HepG2 (cell line): Measurements from ENCODE around the gene STEAP1. TPM values are rescaled to one million over a fixed set of nuclear protein-coding genes. Genes with fewer than 3 reads are reported as not detected.
A peak's percentile ranks its signal among the peaks of the same experiment; 100 is the strongest.

ENCODE experiments used
- DNMT3B ChIP-seq: conservative IDR thresholded peaks from 2 replicates; pipeline ENCODE4 v1.6.1; 2016; ENCODE audit warnings: missing biosample characterization, control low read depth
- FOXP1 ChIP-seq, 2 experiments: fragments of 450-650 bp in 1 of 2; IDR thresholded peaks; 2 replicates each; pipeline ENCODE4 v1.6.1; 2017 to 2018; ENCODE audit warnings: antibody characterized with exemption in 1 of 2
- KDM5A ChIP-seq: fragments of 200-600 bp; sonication (generic); IDR thresholded peaks from 2 replicates; pipeline ENCODE4 v1.7.0; 2018; ENCODE audit warnings: antibody characterized with exemption, mild to moderate bottlenecking, low read length, borderline replicate concordance
- KDM6A ChIP-seq: IDR thresholded peaks from 2 replicates; pipeline ENCODE4 v1.6.1; 2016; ENCODE audit warnings: low read depth
- MIER2 ChIP-seq: IDR thresholded peaks from 2 replicates; pipeline ENCODE4 v1.6.1; 2016; ENCODE audit warnings: missing biosample characterization, missing genetic modification reagents
- MYNN ChIP-seq: sonication (generic); formaldehyde crosslinking; IDR thresholded peaks from 2 replicates; pipeline ENCODE4 v1.4.0; 2020; ENCODE audit warnings: mild to moderate bottlenecking, low read depth, missing genetic modification reagents
- NR2F6 ChIP-seq, 2 experiments: IDR thresholded peaks; 2 replicates each; pipeline ENCODE4 v1.6.1; 2016; ENCODE audit warnings: antibody characterized with exemption in 1 of 2, mild to moderate bottlenecking in 1 of 2
- PITX1 ChIP-seq: sonication (generic); formaldehyde crosslinking; IDR thresholded peaks from 2 replicates; pipeline ENCODE4 v1.5.1; 2020; ENCODE audit warnings: mild to moderate bottlenecking, missing genetic modification reagents
- REL ChIP-seq: sonication (generic); formaldehyde crosslinking; conservative IDR thresholded peaks from 2 replicates; pipeline ENCODE4 v1.8.0; 2022; ENCODE audit warnings: mild to moderate bottlenecking, missing genetic modification reagents, moderate library complexity
- SRY ChIP-seq: sonication (generic); formaldehyde crosslinking; IDR thresholded peaks from 2 replicates; pipeline ENCODE4 v1.8.0; 2022; ENCODE audit warnings: mild to moderate bottlenecking, missing genetic modification reagents
- ZC3H13 ChIP-seq: sonication (generic); formaldehyde crosslinking; IDR thresholded peaks from 2 replicates; pipeline ENCODE4 v1.8.1; 2023; ENCODE audit warnings: mild to moderate bottlenecking, missing genetic modification reagents, moderate library complexity
- ZFP90 ChIP-seq: sonication (generic); formaldehyde crosslinking; IDR thresholded peaks from 2 replicates; pipeline ENCODE4 v1.8.0; 2022; ENCODE audit warnings: missing genetic modification reagents, mild to moderate bottlenecking, inconsistent platforms, borderline replicate concordance
- ZIK1 ChIP-seq: sonication (generic); formaldehyde crosslinking; IDR thresholded peaks from 2 replicates; pipeline ENCODE4 v1.5.0; 2020; ENCODE audit warnings: mild to moderate bottlenecking, low read depth, missing genetic modification reagents, borderline replicate concordance
- ZNF335 ChIP-seq: sonication (generic); formaldehyde crosslinking; IDR thresholded peaks from 2 replicates; pipeline ENCODE4 v1.4.0; 2020; ENCODE audit warnings: missing genetic modification reagents
- ZNF749 ChIP-seq: sonication (generic); formaldehyde crosslinking; IDR thresholded peaks from 2 replicates; pipeline ENCODE4 v1.8.0; 2022; ENCODE audit warnings: mild to moderate bottlenecking, missing genetic modification reagents, moderate library complexity, borderline replicate concordance
- ZNF891 ChIP-seq: sonication (generic); formaldehyde crosslinking; IDR thresholded peaks from 2 replicates; pipeline ENCODE4 v1.5.0; 2020; ENCODE audit warnings: mild to moderate bottlenecking, missing genetic modification reagents
- polyA plus RNA-seq, 8 experiments: library from polyadenylated mRNA; depleted of rRNA in 3 of 8; stranded (reverse) in 7 of 8; unstranded in 1 of 8; fragments of >200 nt; fragmentation: Illumina TruSeq in 4 of 8; extraction: Trizol in 4 of 8; gene quantifications; 2 replicates each; pipeline versions ENCODE4 v1.2.1 to v1.2.3, GENCODE V29; 2011 to 2016; ENCODE audit warnings: low read depth in 4 of 8, missing spikeins in 1 of 8, mixed read lengths in 1 of 8; ENCODE audit not compliant: insufficient read depth in 1 of 8
- total RNA-seq, 5 experiments: library from RNA; depleted of rRNA; stranded (reverse); fragments of >200 nt; fragmentation: Illumina TruSeq; extraction: Trizol; gene quantifications; 2 replicates each; pipeline ENCODE4 v1.2.3, GENCODE V29; 2016; ENCODE audit warnings: low read depth in 1 of 5
- TF ChIP-seq, protein P1 (sequence below): sonication (generic); formaldehyde crosslinking; IDR thresholded peaks from 2 replicates; pipeline ENCODE4 v1.4.0; 2020; ENCODE audit warnings: mild to moderate bottlenecking, low read depth, missing genetic modification reagents
- TF ChIP-seq, protein P2 (sequence below): sonication (generic); formaldehyde crosslinking; IDR thresholded peaks from 2 replicates; pipeline ENCODE4 v1.5.0; 2020; ENCODE audit warnings: mild to moderate bottlenecking, missing genetic modification reagents
- TF ChIP-seq, protein P3 (sequence below): sonication (generic); formaldehyde crosslinking; conservative IDR thresholded peaks from 2 replicates; pipeline ENCODE4 v1.4.0; 2020; ENCODE audit warnings: mild to moderate bottlenecking, missing genetic modification reagents, moderate library complexity
- TF ChIP-seq, protein P4 (sequence below): sonication (generic); formaldehyde crosslinking; IDR thresholded peaks from 2 replicates; pipeline ENCODE4 v1.4.0; 2020; ENCODE audit warnings: missing genetic modification reagents

Gene STEAP1
- total and polyA plus RNA-seq, 2 of the 13 experiments (the other 11 are each of a cell fraction or from before 2014, with no cell fraction given): 23.2 to 24.2 TPM

DNA sequence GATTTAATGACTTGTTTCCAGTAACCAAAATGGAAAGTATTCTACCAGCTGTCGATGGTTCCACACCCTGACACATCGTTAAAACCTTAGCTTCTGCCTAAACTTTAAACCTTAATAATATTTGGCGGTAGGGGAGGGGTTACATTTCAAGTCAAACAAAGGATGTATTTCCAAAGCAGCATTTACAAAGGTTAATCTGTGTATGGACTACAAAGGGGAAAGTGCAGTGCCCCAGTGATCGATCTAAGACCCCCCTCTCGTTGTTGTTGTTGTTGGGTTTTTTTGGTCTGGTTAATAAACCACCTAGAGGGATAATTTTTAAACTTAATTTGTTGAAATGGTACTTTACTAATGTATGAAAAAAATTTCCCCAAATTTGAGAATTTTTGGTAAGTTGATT is 56.2 kb downstream of the STEAP1 start (continued):
- TF ChIP-seq ZC3H13 (no peak), ZNF335 (no peak), FOXP1 (IDR thresholded peaks at IDR 0.05) (0 out of 2 replicates have a peak, but pooled peaks have one; percentile 30), FOXP1 (CRISPR knock-in tag; IDR thresholded peaks at IDR 0.05) (peak; percentile 95), ZNF891 (CRISPR knock-in tag) (no peak), MYNN (no peak), ZIK1 (no peak), MIER2 (CRISPR knock-in tag) (no peak), ZNF749 (CRISPR knock-in tag) (no peak), ZFP90 (CRISPR knock-in tag) (no peak), KDM6A (CRISPR knock-in tag) (0 out of 2 replicates have a peak, but pooled peaks have one; percentile 14), SRY (no peak), DNMT3B (CRISPR knock-in tag) (no peak), KDM5A (0 out of 2 replicates have a peak, but pooled peaks have one; percentile 21), REL (CRISPR knock-in tag) (no peak), PITX1 (CRISPR knock-in tag) (peak; percentile 78), NR2F6 (IDR thresholded peaks at IDR 0.05) (peak; percentile 68), NR2F6 (CRISPR knock-in tag; IDR thresholded peaks at IDR 0.05) (peak; percentile 30; the same call in 1 of the 2 replicates)
- TF ChIP-seq, protein P1, sequence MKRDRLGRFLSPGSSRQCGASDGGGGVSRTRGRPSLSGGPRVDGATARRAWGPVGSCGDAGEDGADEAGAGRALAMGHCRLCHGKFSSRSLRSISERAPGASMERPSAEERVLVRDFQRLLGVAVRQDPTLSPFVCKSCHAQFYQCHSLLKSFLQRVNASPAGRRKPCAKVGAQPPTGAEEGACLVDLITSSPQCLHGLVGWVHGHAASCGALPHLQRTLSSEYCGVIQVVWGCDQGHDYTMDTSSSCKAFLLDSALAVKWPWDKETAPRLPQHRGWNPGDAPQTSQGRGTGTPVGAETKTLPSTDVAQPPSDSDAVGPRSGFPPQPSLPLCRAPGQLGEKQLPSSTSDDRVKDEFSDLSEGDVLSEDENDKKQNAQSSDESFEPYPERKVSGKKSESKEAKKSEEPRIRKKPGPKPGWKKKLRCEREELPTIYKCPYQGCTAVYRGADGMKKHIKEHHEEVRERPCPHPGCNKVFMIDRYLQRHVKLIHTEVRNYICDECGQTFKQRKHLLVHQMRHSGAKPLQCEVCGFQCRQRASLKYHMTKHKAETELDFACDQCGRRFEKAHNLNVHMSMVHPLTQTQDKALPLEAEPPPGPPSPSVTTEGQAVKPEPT: no peak
- TF ChIP-seq, protein P2, sequence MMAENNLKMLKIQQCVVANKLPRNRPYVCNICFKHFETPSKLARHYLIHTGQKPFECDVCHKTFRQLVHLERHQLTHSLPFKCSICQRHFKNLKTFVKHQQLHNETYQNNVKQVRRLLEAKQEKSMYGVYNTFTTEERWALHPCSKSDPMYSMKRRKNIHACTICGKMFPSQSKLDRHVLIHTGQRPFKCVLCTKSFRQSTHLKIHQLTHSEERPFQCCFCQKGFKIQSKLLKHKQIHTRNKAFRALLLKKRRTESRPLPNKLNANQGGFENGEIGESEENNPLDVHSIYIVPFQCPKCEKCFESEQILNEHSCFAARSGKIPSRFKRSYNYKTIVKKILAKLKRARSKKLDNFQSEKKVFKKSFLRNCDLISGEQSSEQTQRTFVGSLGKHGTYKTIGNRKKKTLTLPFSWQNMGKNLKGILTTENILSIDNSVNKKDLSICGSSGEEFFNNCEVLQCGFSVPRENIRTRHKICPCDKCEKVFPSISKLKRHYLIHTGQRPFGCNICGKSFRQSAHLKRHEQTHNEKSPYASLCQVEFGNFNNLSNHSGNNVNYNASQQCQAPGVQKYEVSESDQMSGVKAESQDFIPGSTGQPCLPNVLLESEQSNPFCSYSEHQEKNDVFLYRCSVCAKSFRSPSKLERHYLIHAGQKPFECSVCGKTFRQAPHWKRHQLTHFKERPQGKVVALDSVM (CRISPR knock-in tag): no peak
- TF ChIP-seq, protein P3, sequence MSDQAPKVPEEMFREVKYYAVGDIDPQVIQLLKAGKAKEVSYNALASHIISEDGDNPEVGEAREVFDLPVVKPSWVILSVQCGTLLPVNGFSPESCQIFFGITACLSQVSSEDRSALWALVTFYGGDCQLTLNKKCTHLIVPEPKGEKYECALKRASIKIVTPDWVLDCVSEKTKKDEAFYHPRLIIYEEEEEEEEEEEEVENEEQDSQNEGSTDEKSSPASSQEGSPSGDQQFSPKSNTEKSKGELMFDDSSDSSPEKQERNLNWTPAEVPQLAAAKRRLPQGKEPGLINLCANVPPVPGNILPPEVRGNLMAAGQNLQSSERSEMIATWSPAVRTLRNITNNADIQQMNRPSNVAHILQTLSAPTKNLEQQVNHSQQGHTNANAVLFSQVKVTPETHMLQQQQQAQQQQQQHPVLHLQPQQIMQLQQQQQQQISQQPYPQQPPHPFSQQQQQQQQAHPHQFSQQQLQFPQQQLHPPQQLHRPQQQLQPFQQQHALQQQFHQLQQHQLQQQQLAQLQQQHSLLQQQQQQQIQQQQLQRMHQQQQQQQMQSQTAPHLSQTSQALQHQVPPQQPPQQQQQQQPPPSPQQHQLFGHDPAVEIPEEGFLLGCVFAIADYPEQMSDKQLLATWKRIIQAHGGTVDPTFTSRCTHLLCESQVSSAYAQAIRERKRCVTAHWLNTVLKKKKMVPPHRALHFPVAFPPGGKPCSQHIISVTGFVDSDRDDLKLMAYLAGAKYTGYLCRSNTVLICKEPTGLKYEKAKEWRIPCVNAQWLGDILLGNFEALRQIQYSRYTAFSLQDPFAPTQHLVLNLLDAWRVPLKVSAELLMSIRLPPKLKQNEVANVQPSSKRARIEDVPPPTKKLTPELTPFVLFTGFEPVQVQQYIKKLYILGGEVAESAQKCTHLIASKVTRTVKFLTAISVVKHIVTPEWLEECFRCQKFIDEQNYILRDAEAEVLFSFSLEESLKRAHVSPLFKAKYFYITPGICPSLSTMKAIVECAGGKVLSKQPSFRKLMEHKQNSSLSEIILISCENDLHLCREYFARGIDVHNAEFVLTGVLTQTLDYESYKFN (CRISPR knock-in tag): peak; percentile 85
- TF ChIP-seq, protein P4, sequence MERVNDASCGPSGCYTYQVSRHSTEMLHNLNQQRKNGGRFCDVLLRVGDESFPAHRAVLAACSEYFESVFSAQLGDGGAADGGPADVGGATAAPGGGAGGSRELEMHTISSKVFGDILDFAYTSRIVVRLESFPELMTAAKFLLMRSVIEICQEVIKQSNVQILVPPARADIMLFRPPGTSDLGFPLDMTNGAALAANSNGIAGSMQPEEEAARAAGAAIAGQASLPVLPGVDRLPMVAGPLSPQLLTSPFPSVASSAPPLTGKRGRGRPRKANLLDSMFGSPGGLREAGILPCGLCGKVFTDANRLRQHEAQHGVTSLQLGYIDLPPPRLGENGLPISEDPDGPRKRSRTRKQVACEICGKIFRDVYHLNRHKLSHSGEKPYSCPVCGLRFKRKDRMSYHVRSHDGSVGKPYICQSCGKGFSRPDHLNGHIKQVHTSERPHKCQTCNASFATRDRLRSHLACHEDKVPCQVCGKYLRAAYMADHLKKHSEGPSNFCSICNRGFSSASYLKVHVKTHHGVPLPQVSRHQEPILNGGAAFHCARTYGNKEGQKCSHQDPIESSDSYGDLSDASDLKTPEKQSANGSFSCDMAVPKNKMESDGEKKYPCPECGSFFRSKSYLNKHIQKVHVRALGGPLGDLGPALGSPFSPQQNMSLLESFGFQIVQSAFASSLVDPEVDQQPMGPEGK: 0 out of 2 replicates have a peak, but pooled peaks have one; percentile 29
